ENCODE data around the gene C16orf78.
A peak's percentile ranks its signal among the peaks of the same experiment; 100 is the strongest.

Gene C16orf78

DNA sequence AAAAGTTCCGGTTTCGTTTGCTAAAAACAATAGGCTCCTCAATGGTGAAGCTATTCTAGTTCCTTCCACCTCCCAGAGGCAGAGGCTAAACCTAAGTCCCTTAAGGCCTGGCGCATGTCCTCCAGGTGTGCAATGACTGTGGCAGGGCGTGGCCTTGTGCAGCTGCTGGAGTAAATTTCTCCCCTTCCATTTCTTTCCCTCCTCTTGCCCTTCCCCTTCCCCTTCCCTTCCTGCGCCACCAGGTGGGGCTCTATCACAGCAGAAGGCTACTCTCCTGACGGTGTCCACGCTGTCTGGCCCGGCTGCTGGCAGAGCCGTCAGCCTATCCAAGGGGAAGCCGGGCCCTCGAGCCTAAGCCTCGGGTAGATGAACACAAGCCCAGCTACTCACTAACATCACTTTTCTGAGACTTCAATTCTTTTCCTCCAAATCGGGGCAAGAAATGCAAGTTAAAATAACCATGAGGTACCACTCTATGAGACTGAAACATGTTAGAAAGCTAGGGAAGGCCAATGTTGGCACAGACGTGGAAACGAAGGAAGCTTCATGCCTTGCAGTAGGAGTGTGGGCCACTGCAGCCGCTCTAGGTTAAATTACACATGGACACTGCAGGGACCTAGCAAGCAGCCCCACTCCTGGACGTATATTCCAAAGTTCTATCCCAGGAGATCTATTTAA, 34.4 kb downstream of the C16orf78 start:
- TF ChIP-seq, protein P1, sequence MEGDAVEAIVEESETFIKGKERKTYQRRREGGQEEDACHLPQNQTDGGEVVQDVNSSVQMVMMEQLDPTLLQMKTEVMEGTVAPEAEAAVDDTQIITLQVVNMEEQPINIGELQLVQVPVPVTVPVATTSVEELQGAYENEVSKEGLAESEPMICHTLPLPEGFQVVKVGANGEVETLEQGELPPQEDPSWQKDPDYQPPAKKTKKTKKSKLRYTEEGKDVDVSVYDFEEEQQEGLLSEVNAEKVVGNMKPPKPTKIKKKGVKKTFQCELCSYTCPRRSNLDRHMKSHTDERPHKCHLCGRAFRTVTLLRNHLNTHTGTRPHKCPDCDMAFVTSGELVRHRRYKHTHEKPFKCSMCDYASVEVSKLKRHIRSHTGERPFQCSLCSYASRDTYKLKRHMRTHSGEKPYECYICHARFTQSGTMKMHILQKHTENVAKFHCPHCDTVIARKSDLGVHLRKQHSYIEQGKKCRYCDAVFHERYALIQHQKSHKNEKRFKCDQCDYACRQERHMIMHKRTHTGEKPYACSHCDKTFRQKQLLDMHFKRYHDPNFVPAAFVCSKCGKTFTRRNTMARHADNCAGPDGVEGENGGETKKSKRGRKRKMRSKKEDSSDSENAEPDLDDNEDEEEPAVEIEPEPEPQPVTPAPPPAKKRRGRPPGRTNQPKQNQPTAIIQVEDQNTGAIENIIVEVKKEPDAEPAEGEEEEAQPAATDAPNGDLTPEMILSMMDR (IDR thresholded peaks at IDR 0.05; ENCODE audit: insufficient read depth, low read length, missing control alignments) = peak; percentile 94
- peak; percentile 12 for DNase-seq (ENCODE audit: low read depth, low spot score)
- no peak overlapping the region for H3K4me3 ChIP-seq (ENCODE audit: low read depth, low read length)
- ChIA-PET CTCF (interaction anchor here (0.8 to 2.2 kb wide), 14 partner anchors 11 to 1398 kb away, joined by 3 to 28 read pairs (median 4); partner anchors contain the start of gene CNEP1R1), POLR2A (no interaction called here)

DNA sequence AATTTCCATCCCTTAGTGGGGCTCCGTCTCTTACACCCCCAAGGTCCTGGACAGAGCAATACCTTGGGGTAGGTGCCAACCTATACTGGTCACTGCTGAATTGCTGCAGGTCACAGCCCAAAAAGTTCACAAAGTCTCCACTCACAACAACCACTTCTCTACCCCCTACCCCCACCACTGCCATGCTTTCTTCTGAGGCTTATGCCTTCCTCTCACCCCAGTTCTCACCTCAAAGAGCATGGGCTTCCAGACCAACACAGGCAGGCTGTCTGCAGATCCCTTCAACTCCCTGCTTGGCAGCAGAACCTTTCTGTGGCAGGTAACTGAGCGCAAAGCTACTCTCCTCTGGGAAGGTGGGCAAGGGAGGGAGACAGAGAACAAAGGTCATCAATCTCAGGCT, 35.5 kb downstream of the C16orf78 start:
- CTCF ChIA-PET = interaction anchor here (1.5 to 2.2 kb wide), 4 partner anchors 26 to 1397 kb away, joined by 3 to 14 read pairs (median 8); no protein-coding TSS in a partner anchor

GRCh38 chr16:49410226-49410625, 36.6 kb downstream of the C16orf78 start:
- ChIA-PET POLR2A (no interaction called here), CTCF (no interaction called here)
- DNase-seq (ENCODE audit: low read depth, low spot score) = no peak
- TF ChIP-seq, protein P1 (IDR thresholded peaks at IDR 0.05; ENCODE audit: insufficient read depth, low read length, missing control alignments) = no peak
- H3K4me3 ChIP-seq (ENCODE audit: low read depth, low read length) = no peak overlapping the region

More for the DNA sequence above, 35.5 kb downstream of the C16orf78 start:
- H3K4me3 ChIP-seq (ENCODE audit: low read depth, low read length) = no peak overlapping the region
- POLR2A ChIA-PET = no interaction called here
- no peak for DNase-seq (ENCODE audit: low read depth, low spot score)
- TF ChIP-seq, protein P1 (IDR thresholded peaks at IDR 0.05; ENCODE audit: insufficient read depth, low read length, missing control alignments) = no peak

- CTCF ChIA-PET = interaction anchor here (1.3 kb wide), 1 partner anchor 510 kb away, joined by 4 read pairs; no protein-coding TSS in a partner anchor
- POLR2A ChIA-PET = no interaction called here
- DNase-seq (ENCODE audit: low read depth, low spot score) = no peak
- TF ChIP-seq, protein P1 (IDR thresholded peaks at IDR 0.05; ENCODE audit: insufficient read depth, low read length, missing control alignments) = no peak
- no peak overlapping the region for H3K4me3 ChIP-seq (ENCODE audit: low read depth, low read length)
Measured at GRCh38 chr16:49411121-49411970, 37.7 kb downstream of the C16orf78 start.

DNA sequence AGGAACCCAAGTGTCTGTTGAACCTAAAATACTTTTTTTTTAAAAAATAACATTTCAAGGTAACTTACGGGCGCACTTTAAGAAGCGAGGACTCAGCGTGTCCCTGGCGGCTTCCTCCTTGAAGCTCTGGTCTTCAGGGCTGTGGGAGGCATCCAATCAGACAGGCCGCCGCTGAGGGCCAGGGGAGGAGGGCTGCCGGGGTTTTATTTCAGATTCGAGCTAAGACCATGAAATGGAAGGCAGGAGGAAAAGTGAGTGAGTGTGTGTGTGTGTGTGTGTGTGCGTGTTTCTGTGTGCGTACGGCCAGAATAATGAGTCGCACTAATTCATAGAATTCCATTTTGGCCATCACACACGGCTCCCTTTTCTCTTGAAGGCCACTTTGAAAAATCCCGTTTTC, 41.1 kb downstream of the C16orf78 start:
- TF ChIP-seq, protein P1 (IDR thresholded peaks at IDR 0.05; ENCODE audit: insufficient read depth, low read length, missing control alignments) = no peak
- H3K4me3 ChIP-seq (ENCODE audit: low read depth, low read length) = no peak overlapping the region
- ChIA-PET CTCF (no interaction called here), POLR2A (no interaction called here)
- no peak for DNase-seq (ENCODE audit: low read depth, low spot score)

- TF ChIP-seq, protein P1 (IDR thresholded peaks at IDR 0.05; ENCODE audit: insufficient read depth, low read length, missing control alignments) = no peak
- ChIA-PET POLR2A (no interaction called here), CTCF (no interaction called here)
- H3K4me3 ChIP-seq (ENCODE audit: low read depth, low read length) = no peak overlapping the region
- DNase-seq (ENCODE audit: low read depth, low spot score) = no peak
Measured at GRCh38 chr16:49415083-49415482, 41.5 kb downstream of the C16orf78 start.
